GM21529 (cell line): ENCODE data around the gene INSL3.
A peak's percentile ranks its signal among the peaks of the same experiment; 100 is the strongest.
"Not testable (repeated sequence)": the region's sequence is repeated elsewhere in the genome, so short reads cannot be mapped to it uniquely, and the experiment has no call there.

ENCODE experiments used
- ATAC-seq: cut with Tn5 transposase; IDR thresholded peaks from one replicate; pipeline ENCODE4 v1.9.1; 2021; ENCODE audit not compliant: unreplicated experiment

Gene INSL3

DNA sequence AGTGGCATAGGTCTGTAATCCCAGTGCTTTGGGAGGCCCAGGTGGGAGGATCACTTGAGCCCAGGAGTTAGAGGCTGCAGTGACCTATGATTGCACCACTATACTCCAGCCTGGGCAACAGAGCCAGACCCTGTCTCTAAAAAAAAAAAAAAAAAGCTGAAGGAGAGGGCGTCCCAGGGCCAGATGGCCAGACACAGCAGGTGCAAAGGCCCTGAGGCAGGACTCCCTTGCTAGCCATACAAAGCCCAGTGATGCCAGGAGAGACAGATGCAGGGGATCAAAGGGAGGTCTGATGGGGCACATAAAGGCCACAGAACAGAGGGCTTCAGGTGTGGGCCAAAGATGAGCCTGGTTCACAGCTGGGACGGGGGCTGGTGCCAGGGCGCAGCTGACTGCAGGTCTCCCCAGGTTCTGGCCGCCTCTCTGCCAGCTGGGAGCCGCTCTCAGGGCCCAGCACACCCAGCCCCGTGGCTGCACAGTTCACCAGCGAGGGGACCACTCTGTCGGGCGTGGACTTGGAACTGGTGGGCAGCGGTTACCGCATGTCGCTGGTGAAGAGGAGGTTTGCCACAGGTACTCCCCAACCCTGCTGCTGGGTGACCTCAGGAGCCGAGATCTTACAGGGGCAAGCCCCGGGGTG, 33.9 kb downstream of the INSL3 start:
- ATAC-seq, result no peak

DNA sequence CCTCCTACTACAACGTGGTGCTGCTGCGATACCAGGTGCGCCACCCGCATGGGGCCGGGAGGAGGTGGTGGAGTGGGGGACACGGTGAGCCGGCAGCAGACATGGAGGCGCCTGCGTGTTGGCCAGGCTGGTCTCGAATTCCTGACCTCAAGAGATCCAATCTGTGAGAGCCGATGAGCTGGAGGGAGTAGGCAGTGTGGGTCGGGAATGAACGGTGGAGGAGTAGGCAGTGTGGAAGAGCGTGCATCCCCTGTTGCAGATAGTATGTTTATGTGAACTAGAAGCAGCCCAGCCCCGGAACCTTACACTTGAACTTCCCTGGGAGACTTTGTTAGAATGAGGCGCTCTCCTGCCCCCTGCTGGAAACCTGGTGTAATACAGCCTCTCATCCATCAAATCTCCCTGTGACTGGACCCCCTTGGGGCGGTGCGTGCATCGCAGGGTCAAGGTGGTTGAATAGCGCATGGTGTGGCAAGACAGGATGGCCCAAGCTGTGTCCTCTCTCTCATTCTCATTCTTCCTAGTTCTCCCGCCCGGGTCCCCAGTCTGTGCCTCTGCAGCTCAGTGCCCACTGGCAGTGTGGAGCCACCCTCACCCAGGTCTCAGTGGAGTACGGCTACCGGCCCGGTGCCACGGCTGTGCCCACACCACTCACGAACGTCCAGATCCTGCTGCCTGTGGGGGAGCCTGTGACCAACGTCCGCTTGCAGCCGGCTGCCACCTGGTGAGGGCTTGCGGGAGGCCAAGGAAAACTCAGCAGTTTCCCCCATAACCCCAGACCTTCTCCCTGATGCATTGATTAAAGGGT, 36.9 kb downstream of the INSL3 start:
- no peak for ATAC-seq

DNA sequence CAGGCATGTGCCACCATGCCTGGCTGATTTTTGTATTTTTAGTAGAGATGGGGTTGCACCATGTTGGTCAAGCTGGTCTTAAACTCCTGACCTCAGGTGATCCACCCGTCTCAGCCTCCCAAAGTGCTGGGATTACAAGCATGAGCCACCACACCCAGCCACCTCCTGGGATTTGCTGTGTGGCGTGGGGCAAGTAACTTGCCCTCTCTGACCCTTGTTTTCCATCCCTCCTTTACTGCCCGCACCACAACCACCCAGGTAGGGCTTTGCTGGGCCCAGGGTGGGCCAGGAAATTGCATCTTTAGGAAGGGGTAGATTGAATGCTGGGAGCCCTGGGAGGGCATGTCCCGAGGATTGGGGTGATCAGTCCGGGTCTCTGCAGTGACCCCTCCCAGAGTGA, 37.6 kb downstream of the INSL3 start:
- ATAC-seq, result not testable (repeated sequence)

GRCh38 chr19:17780781-17781180, 40.5 kb downstream of the INSL3 start:
- ATAC-seq, result no peak

GRCh38 chr19:17778968-17779929, 42.1 kb downstream of the INSL3 start:
- no peak for ATAC-seq

- no peak for ATAC-seq
These were observed 42.9 kb downstream of the INSL3 start for GRCh38 chr19:17778251-17778967.

DNA sequence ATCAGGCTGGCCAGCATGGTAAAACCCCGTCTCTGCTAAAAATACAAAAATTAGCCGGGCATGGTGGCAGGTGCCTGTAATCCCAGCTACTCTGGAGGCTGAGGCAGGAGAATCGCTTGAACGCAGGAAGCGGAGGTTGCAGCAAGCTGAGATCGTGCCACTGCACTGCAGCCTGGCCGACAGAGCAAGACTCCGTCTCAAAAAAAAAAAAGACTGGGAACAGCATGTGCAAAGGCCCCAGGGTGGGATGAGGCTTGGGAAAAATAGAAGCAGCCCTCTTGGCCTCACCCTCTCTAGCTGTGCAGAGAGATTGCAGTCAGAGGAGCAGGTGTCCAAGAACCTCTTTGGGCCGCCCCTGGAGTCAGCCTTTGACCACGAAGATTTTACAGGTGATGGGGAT, 43.5 kb downstream of the INSL3 start:
- ATAC-seq, result not testable (repeated sequence)

DNA sequence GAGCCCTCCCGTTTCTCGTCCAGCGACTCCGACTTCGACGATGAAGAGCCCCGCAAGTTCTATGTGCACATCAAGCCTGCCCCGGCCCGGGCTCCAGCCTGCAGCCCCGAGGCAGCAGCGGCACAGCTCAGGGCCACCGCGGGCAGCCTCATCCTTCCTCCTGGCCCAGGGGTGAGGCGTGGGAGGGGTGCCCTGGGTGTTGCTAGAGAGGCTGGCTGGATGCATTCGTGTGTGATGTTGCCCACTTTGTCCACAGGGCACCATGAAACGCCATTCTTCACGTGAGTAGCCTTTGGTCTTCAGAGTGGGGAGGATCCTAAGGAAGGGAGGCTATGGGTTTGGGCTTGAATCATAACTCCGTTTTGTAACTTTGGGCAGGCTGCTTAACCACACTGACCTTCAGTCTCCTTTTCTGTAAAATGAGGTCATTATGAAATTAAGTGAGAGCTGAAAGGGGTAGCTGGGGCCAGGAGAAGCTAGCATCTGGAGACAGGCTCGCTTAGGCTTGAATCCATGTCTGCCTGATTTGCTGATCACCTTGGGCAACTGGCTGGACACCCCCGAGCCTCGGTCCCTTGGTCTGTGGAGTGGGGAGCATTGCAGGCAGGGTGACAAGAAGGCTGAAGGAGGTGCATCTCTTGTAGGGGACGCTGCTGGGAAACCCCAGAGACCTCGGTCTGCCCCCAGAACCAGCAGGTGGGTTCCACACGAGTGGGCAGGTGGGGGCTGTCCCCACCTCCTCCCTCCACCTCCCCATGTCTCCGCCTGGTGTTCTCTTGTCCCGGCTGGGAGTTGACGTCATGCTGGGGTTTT, 45.1 kb downstream of the INSL3 start:
- ATAC-seq, result peak; percentile 61

- ATAC-seq, result no peak
These were observed 45.9 kb downstream of the INSL3 start for GRCh38 chr19:17775245-17775927.

GRCh38 chr19:17772172-17772571, 49.1 kb downstream of the INSL3 start:
- ATAC-seq, result no peak

DNA sequence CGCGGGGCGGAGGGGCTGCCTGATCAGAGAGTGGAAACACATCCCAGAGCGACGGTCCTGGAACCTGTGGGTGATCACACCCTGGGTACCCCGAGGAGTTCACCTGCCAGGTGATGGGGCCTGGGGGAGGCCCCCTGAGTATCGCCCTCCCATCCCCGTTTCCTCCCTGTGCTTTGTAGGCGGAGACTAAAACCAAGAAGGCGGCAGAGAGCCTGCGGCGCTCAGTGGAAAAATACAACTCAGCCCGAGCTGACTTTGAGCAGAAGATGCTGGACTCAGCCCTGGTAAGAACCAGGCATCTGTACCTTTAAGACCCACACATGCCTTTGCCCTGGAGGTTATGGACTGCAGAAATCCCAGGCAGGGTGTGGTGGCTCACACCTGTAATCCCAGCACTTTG, 50.7 kb downstream of the INSL3 start:
- ATAC-seq, result no peak

DNA sequence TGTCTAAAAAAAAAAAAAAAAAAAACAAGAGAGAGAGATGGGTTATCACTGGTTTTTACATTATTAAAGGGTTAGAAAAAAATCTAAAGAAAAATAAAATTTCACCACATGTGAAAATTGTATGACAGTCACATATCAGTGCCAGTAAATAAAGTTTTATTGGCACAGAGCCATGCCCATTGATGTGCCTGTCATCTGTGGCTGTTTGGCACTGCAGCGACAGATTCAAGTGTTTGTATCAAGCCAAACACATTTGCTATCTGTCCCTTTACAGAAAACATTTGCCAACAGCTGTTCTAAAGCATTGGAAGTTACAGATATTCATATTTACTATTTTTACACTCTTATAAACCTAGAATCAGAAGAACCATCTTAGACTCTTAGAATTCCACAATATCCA, 53.8 kb downstream of the INSL3 start:
- ATAC-seq, result no peak

DNA sequence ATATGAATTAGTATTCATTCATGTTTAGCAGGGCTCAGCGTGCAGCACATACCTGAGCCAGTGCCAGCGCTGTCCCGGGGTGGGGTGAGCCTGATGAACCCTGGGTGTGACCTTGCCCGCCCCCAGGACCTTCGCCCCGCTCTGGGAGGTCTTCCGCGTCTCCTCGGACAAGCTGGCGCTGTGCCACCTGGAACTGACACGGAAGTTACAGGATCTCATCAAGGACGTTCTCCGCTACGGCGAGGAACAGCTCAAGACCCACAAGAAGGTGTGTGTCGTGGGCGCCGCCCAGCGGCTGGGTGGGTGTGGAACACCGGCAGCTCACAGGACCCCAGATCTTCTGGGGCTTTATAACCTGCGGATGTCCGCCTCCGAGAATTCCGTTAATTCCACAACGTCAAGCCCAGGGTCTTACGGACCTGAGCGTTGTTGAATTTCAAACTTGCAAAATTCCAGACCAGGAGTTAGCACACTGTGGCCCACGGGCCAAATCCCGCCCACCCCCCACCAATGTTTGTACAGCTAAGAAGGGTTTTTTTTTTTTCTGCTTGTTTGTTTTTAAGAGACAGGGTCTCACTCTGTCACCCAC, 54.7 kb downstream of the INSL3 start:
- no peak for ATAC-seq
